K562 (cell line): ENCODE measurements around the gene RAP2B. TPM values are rescaled to one million over a fixed set of nuclear protein-coding genes. Genes with fewer than 3 reads are reported as not detected.
A peak's percentile ranks its signal among the peaks of the same experiment; 100 is the strongest.

ENCODE experiments used
- AFF1 ChIP-seq, 2 experiments: fragments of 450-650 bp; IDR thresholded peaks; 2 replicates each; pipeline ENCODE4 v1.6.1; 2018; ENCODE audit warnings: mild to moderate bottlenecking in 2 of 2, low read depth in 1 of 2; ENCODE audit not compliant: partially characterized antibody in 2 of 2
- ATF1 ChIP-seq, 2 experiments: fragments of 450-650 bp in 1 of 2; IDR thresholded peaks; 2 replicates each; pipeline ENCODE4 v1.6.1; 2016; ENCODE audit warnings: missing compliant biosample characterization in 1 of 2, missing genetic modification characterization in 1 of 2
- CREM ChIP-seq: IDR thresholded peaks from 2 replicates; pipeline ENCODE4 v1.6.1; 2014; ENCODE audit warnings: antibody characterized with exemption, low read depth
- IRF9 ChIP-seq: fragments of 450-650 bp; IDR thresholded peaks from 2 replicates; pipeline ENCODE4 v1.6.1; 2016; ENCODE audit warnings: missing biosample characterization, missing genetic modification characterization
- PBX2 ChIP-seq, 2 experiments: IDR thresholded peaks in 1 of 2; conservative IDR thresholded peaks in 1 of 2; 2 replicates each; pipeline ENCODE4 v1.6.1; 2016; ENCODE audit warnings: low read depth in 2 of 2, mild to moderate bottlenecking in 1 of 2, missing compliant biosample characterization in 1 of 2, missing genetic modification characterization in 1 of 2, moderate library complexity in 1 of 2
- SPI1 ChIP-seq: IDR thresholded peaks from 2 replicates; pipeline ENCODE4 v1.6.1; 2011; ENCODE audit warnings: low read depth, low read length, control low read depth, borderline replicate concordance
- ZNF280A ChIP-seq: fragments of 450-650 bp; IDR thresholded peaks from 2 replicates; pipeline ENCODE4 v1.6.1; 2018; ENCODE audit warnings: mild to moderate bottlenecking, low read depth; ENCODE audit not compliant: partially characterized antibody
- ZNF280B ChIP-seq: fragments of 250-450 bp; sonication (Bioruptor Pico); IDR thresholded peaks from 2 replicates; pipeline ENCODE4 v1.5.1; 2021; ENCODE audit warnings: mild to moderate bottlenecking
- ZNF518B ChIP-seq: fragments of 250-450 bp; sonication (Bioruptor Pico); IDR thresholded peaks from 2 replicates; pipeline ENCODE4 v1.5.0; 2021; ENCODE audit warnings: mild to moderate bottlenecking, moderate library complexity
- polyA plus RNA-seq, 8 experiments: library from polyadenylated mRNA; depleted of rRNA in 4 of 8; stranded (reverse) in 5 of 8; unstranded in 3 of 8; fragments of >200 nt; fragmentation: Nextera tagmentation in 2 of 8; fragmentation: Illumina TruSeq in 1 of 8; extraction: Ambion mirVana in 2 of 8; extraction: Trizol in 1 of 8; gene quantifications; 2 replicates each; pipeline versions ENCODE4 v1.2.1 to v1.2.3, GENCODE V29; 2011 to 2014; ENCODE audit warnings: inconsistent platforms in 1 of 8, missing spikeins in 1 of 8
- total RNA-seq, 7 experiments: library from RNA; depleted of rRNA in 6 of 7; stranded (reverse); fragments of >200 nt in 6 of 7; fragmentation: Illumina TruSeq in 2 of 7; extraction: Trizol in 2 of 7; gene quantifications; 2 replicates each; pipeline versions ENCODE4 v1.2.1 to v1.2.3, GENCODE V29; 2011 to 2021; ENCODE audit warnings: low replicate concordance in 1 of 7

Gene RAP2B
- total and polyA plus RNA-seq, 9 of the 15 experiments (the other 6 are each of a cell fraction or from before 2014, with no cell fraction given) = 9.4 to 31.2 (median 15.8) TPM

GRCh38 chr3:153161138-153161713 lies 800 bp upstream of the RAP2B start (continued):
- TF ChIP-seq SPI1 (peak; percentile 82), AFF1 (IDR thresholded peaks at IDR 0.05; ENCODE audit: low read depth in 1 of 2, partially characterized antibody in 2 of 2) (no peak), ZNF280B (CRISPR knock-in tag) (no peak), ZNF518B (CRISPR knock-in tag) (no peak), CREM (peak; percentile 5; the same call in 1 of the 2 replicates), PBX2 (CRISPR knock-in tag; IDR thresholded peaks at IDR 0.05; ENCODE audit: low read depth) (no peak), PBX2 (tag; conservative IDR thresholded peaks at IDR 0.05; ENCODE audit: low read depth) (0 out of 2 replicates have a peak, but pooled peaks have one; percentile 20), ATF1 (CRISPR knock-in tag; IDR thresholded peaks at IDR 0.05) (no peak), ATF1 (tag; IDR thresholded peaks at IDR 0.05) (no peak), IRF9 (tag) (no peak), ZNF280A (no peak)
